HL-60 (cell line): ENCODE measurements around the gene NUSAP1.

Experiments used
- DNase-seq, 2 experiments: peaks; one replicate each; pipeline ENCODE4 v3.0.0-alpha.2; 2010 to 2020; ENCODE audit warnings: low read depth in 1 of 2, low spot score in 1 of 2
- H3K27ac ChIP-seq: fragments of 250-450 bp; sonication (Bioruptor Pico); replicated peaks from 2 replicates; pipeline ENCODE4 v1.5.1; 2020; ENCODE audit warnings: mild to moderate bottlenecking, moderate library complexity
- H3K27me3 ChIP-seq: fragments of 250-450 bp; sonication (Bioruptor Pico); 2 replicates; pipeline ENCODE4 v1.5.1; 2021; ENCODE audit warnings: mild to moderate bottlenecking, moderate library complexity; ENCODE audit not compliant: insufficient read depth, poor library complexity, severe bottlenecking
- H3K4me3 ChIP-seq: replicated peaks from 2 replicates; pipeline ENCODE4 v1.5.1; 2011; ENCODE audit warnings: mild to moderate bottlenecking, control low read depth, low read length; ENCODE audit not compliant: insufficient read depth
- CTCF ChIP-seq: IDR thresholded peaks from one replicate; pipeline ENCODE4 v1.5.1; 2011; ENCODE audit warnings: low read length, control low read depth, inconsistent platforms; ENCODE audit not compliant: insufficient read depth
- GABPA ChIP-seq: IDR thresholded peaks from 2 replicates; pipeline ENCODE4 v1.6.1; 2012; ENCODE audit warnings: low read depth
- POLR2AphosphoS5 ChIP-seq: IDR thresholded peaks from 2 replicates; pipeline ENCODE4 v1.6.1; 2012; ENCODE audit warnings: low read depth
- REST ChIP-seq: IDR thresholded peaks from 2 replicates; pipeline ENCODE4 v1.6.1; 2012; ENCODE audit warnings: low read depth; ENCODE audit not compliant: insufficient replicate concordance
- SPI1 ChIP-seq: IDR thresholded peaks from 2 replicates; pipeline ENCODE4 v1.6.1; 2012; ENCODE audit warnings: low read depth, mild to moderate bottlenecking, borderline replicate concordance

Gene NUSAP1

GRCh38 chr15:41334293-41335120 is 1.8 kb downstream of the NUSAP1 start:
- Histone ChIP-seq H3K4me3 (peak overlapping the region; percentile 81), H3K27me3 (no peaks in the 10 kb centered on the region), H3K27ac (peak overlapping the region; percentile 87)
- DNase-seq: no peak
- no peak for TF ChIP-seq POLR2AphosphoS5
- no peak for TF ChIP-seq GABPA
- no peak for TF ChIP-seq SPI1
- no peak for TF ChIP-seq CTCF
- TF ChIP-seq REST: no peak

- TF ChIP-seq POLR2AphosphoS5 (no peak), GABPA (no peak), SPI1 (no peak), CTCF (no peak), REST (no peak)
- DNase-seq: no peak
- no peak overlapping the region for H3K4me3 ChIP-seq
- no peak overlapping the region for H3K27ac ChIP-seq
- no peaks in the 10 kb centered on the region for H3K27me3 ChIP-seq
Measured at GRCh38 chr15:41336549-41336948, 3.9 kb downstream of the NUSAP1 start.

GRCh38 chr15:41337047-41337446 is 4.4 kb downstream of the NUSAP1 start:
- Histone ChIP-seq H3K27ac (no peak overlapping the region; the same call in 1 of the 2 replicates), H3K4me3 (no peak overlapping the region), H3K27me3 (no peaks in the 10 kb centered on the region)
- DNase-seq: no peak
- TF ChIP-seq CTCF: no peak
- no peak for TF ChIP-seq REST
- no peak for TF ChIP-seq GABPA
- no peak for TF ChIP-seq SPI1
- no peak for TF ChIP-seq POLR2AphosphoS5
